Testis (tissue), 3 donors: Measurements from ENCODE around the gene GPR39. TPM values are rescaled to one million over a fixed set of nuclear protein-coding genes. Genes with fewer than 3 reads are reported as not detected.

ENCODE experiments used
- DNase-seq: peaks from one replicate; pipeline ENCODE4 v3.0.0-alpha.2; 2019
- H3K27ac ChIP-seq, 2 donors: fragments of 200-600 bp; sonication (generic); one replicate each; pipeline ENCODE4 v1.5.1; 2019
- H3K27me3 ChIP-seq: fragments of 200-600 bp; sonication (generic); one replicate; pipeline ENCODE4 v1.5.1; 2019
- H3K36me3 ChIP-seq: fragments of 200-600 bp; sonication (generic); one replicate; pipeline ENCODE4 v1.5.1; 2017; ENCODE audit warnings: low read depth; ENCODE audit errors: missing control alignments
- H3K4me1 ChIP-seq: fragments of 200-600 bp; sonication (generic); one replicate; pipeline ENCODE4 v1.5.1; 2019
- H3K4me3 ChIP-seq, 2 donors: fragments of 200-600 bp; sonication (generic); one replicate each; pipeline ENCODE4 v1.5.1; 2017 to 2019
- H3K9me3 ChIP-seq: fragments of 200-600 bp; sonication (generic); one replicate; pipeline ENCODE4 v1.5.1; 2017
- POLR2A ChIP-seq: fragments of 450-650 bp; IDR thresholded peaks from one replicate; pipeline ENCODE4 v1.6.1; 2017; ENCODE audit warnings: antibody characterized with exemption, mild to moderate bottlenecking, moderate library complexity
- WGBS, 2 donors: methylation state at CpG; one replicate each; pipeline ENCODE4 v1.1.5; 2018; 5-methylcytosine and 5-hydroxymethylcytosine counted together
- intact Hi-C: fragments of 100-400 bp; cut with DNase I; formaldehyde crosslinking; loops from one replicate; pipeline ENCODE4 v1.15.1; 2023; ENCODE audit warnings: low total_unique reads
- polyA plus RNA-seq: library from polyadenylated mRNA; stranded (reverse); fragments of 350-450 nt; fragmentation: Illumina TruSeq; extraction: RNeasy Lipid Tissue Mini Kit (QIAGEN cat#74804); gene quantifications from one replicate; pipeline ENCODE4 v1.2.3, GENCODE V29; 2014; ENCODE audit warnings: low read depth, low replicate concordance; ENCODE audit not compliant: insufficient read depth
- total RNA-seq, 2 donors: library from RNA; depleted of rRNA; stranded (reverse); fragments of >200 nt; gene quantifications; one replicate each; pipeline ENCODE4 v1.2.3, GENCODE V29; 2016
- TF ChIP-seq, protein P1 (sequence below), 3 experiments: fragments of 450-650 bp in 2 of 3; fragments of 200-600 bp in 1 of 3; sonication (generic) in 1 of 3; IDR thresholded peaks; one replicate each; pipeline ENCODE4 v1.5.1; 2016 to 2019; ENCODE audit warnings: antibody characterized with exemption in 3 of 3, mild to moderate bottlenecking in 2 of 3, moderate library complexity in 1 of 3

The GPR39 gene
- total and polyA plus RNA-seq, 3 donors from 2014 or later, result 2.7 to 19.5 (median 4.0) TPM

DNA sequence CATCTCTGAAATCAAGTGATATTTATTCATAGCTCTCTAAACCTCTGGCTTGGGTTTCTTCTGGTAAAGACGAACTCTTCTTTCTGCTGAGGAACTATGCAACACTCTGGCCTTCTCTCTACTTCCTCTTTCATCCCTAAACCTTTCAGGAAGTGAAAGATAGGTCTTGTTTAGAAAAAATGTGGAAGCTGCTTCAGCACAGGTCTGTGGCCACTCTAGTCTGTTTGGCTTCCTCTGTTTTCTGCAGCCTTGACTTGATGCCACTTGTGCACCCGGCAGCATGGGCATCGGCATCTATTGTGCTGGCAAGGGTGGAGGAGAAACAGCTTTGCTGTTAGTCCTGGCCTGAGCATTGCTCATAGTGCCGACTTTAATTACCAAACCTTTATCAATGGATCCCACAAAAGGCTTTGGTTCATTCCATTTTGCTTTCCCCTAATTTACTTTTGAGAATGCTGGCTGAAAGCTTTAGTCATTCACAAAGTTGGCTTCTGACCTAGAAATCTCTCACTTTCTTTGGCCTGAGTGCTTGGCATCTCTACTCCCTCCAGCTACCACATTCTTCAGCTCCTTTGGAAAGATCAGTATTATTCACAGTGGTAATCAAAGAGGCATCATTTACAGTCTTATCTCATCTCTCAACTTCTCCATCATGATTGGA, 32.0 kb upstream of the GPR39 start:
- H3K27ac ChIP-seq, result no peak overlapping the region
- DNase-seq, result no peak
- no peak overlapping the region for H3K4me3 ChIP-seq
- intact Hi-C loops, result no loop called here
- WGBS, 2 donors, result 76 to 82% methylated on average over 4 of the region's 4 CpGs
- H3K4me1 ChIP-seq, result no peaks in the 10 kb centered on the region
- TF ChIP-seq POLR2A, result no peak
- TF ChIP-seq, protein P1, sequence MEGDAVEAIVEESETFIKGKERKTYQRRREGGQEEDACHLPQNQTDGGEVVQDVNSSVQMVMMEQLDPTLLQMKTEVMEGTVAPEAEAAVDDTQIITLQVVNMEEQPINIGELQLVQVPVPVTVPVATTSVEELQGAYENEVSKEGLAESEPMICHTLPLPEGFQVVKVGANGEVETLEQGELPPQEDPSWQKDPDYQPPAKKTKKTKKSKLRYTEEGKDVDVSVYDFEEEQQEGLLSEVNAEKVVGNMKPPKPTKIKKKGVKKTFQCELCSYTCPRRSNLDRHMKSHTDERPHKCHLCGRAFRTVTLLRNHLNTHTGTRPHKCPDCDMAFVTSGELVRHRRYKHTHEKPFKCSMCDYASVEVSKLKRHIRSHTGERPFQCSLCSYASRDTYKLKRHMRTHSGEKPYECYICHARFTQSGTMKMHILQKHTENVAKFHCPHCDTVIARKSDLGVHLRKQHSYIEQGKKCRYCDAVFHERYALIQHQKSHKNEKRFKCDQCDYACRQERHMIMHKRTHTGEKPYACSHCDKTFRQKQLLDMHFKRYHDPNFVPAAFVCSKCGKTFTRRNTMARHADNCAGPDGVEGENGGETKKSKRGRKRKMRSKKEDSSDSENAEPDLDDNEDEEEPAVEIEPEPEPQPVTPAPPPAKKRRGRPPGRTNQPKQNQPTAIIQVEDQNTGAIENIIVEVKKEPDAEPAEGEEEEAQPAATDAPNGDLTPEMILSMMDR (IDR thresholded peaks at IDR 0.05), result no peak
- H3K36me3 ChIP-seq, result no peaks in the 10 kb centered on the region
- no peaks in the 10 kb centered on the region for H3K27me3 ChIP-seq
- H3K9me3 ChIP-seq, result no peaks in the 10 kb centered on the region

DNA sequence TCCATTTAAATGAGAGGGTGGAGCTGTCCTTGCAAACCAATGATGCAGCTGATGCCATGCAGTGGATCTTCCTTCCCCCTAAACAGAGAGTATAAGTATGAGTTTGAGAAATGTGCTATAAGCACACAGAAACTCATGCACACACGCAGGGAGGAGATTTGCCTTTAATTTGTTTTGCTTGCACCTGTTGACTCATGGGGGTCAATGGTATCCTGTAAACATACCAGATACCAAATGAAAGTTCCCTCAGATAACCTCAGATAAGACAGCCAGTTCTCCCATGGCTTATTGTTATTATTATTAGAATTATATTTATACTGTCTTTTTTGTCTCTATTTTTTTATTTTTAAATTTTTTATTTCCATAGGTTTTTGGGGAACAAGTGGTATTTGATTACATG, 29.5 kb upstream of the GPR39 start:
- no peak overlapping the region for H3K4me3 ChIP-seq
- no peaks in the 10 kb centered on the region for H3K27me3 ChIP-seq
- no peak overlapping the region for H3K27ac ChIP-seq
- 90 to 100% methylated on average over 1 of the region's 1 CpG for WGBS, 2 donors
- intact Hi-C loops, result no loop called here
- no peak for DNase-seq
- TF ChIP-seq POLR2A, result no peak
- TF ChIP-seq, protein P1 (IDR thresholded peaks at IDR 0.05), result no peak
- H3K4me1 ChIP-seq, result no peaks in the 10 kb centered on the region
- no peaks in the 10 kb centered on the region for H3K36me3 ChIP-seq
- no peaks in the 10 kb centered on the region for H3K9me3 ChIP-seq

- TF ChIP-seq POLR2A, result no peak
- TF ChIP-seq, protein P1 (IDR thresholded peaks at IDR 0.05), result no peak
- no peaks in the 10 kb centered on the region for H3K27me3 ChIP-seq
- intact Hi-C loops, result no loop called here
- H3K4me3 ChIP-seq, result no peak overlapping the region
- no peaks in the 10 kb centered on the region for H3K36me3 ChIP-seq
- no peaks in the 10 kb centered on the region for H3K4me1 ChIP-seq
- H3K9me3 ChIP-seq, result no peaks in the 10 kb centered on the region
- WGBS, 2 donors, result 98 to 100% methylated on average over 3 of the region's 3 CpGs
- DNase-seq, result no peak
- no peak overlapping the region for H3K27ac ChIP-seq
Measured at GRCh38 chr2:132390076-132390475, 26.5 kb upstream of the GPR39 start.

DNA sequence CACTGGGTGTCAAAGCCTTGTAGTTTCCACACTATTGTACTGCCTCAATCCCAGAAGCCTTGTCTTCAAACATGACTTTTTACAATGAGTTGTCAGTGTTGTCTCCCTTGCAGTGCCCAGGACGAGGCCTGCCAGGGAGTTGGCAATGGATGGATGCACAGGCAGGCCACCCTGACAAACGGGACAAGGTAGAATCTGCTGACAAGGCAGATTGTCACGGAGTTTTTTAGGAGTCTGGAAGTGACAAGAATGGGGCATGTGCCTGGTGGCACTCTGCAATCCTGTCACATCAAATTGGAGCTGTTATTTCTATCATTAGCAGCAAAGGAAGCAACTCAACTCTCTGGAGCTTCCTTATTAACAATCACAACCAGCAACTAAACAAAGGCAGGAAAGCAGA, 25.2 kb upstream of the GPR39 start:
- no peak for DNase-seq
- WGBS, 2 donors, result 54 to 79% methylated on average over 3 of the region's 3 CpGs
- Histone ChIP-seq H3K4me1 (no peaks in the 10 kb centered on the region), H3K27me3 (no peaks in the 10 kb centered on the region), H3K36me3 (no peaks in the 10 kb centered on the region), H3K4me3 (no peak overlapping the region), H3K27ac (no peak overlapping the region), H3K9me3 (no peaks in the 10 kb centered on the region)
- no peak for TF ChIP-seq POLR2A
- intact Hi-C loops, result no loop called here

- intact Hi-C loops, result no loop called here
- Histone ChIP-seq H3K4me1 (no peaks in the 10 kb centered on the region), H3K27ac (no peak overlapping the region), H3K4me3 (no peak overlapping the region), H3K27me3 (no peaks in the 10 kb centered on the region), H3K9me3 (no peaks in the 10 kb centered on the region), H3K36me3 (no peaks in the 10 kb centered on the region)
- WGBS, 2 donors, result 42 to 53% methylated on average over 2 of the region's 2 CpGs
- no peak for TF ChIP-seq POLR2A
- TF ChIP-seq, protein P1 (IDR thresholded peaks at IDR 0.05), result no peak
- no peak for DNase-seq
Measured at GRCh38 chr2:132392221-132392620, 24.4 kb upstream of the GPR39 start.
